Ascending aorta (tissue), 2 donors: Measurements from ENCODE around the gene NOX4. TPM values are rescaled to one million over a fixed set of nuclear protein-coding genes. Genes with fewer than 3 reads are reported as not detected.

ENCODE experiments used
- DNase-seq, 2 donors: peaks; one replicate each; pipeline ENCODE4 v3.0.0-alpha.2; 2019; ENCODE audit warnings: low spot score in 2 of 2
- H3K27ac ChIP-seq, 2 donors: fragments of 200-600 bp; sonication (generic); one replicate each; pipeline ENCODE4 v1.5.1; 2016 to 2017; ENCODE audit warnings: mild to moderate bottlenecking in 1 of 2
- H3K27me3 ChIP-seq: fragments of 200-600 bp; sonication (generic); one replicate; pipeline ENCODE4 v1.5.1; 2017
- H3K36me3 ChIP-seq, 2 donors: fragments of 200-600 bp; sonication (generic); one replicate each; pipeline ENCODE4 v1.5.1; 2016
- H3K4me1 ChIP-seq, 2 donors: fragments of 200-600 bp; sonication (generic); one replicate each; pipeline ENCODE4 v1.5.1; 2016 to 2017; ENCODE audit warnings: mild to moderate bottlenecking in 1 of 2
- H3K4me3 ChIP-seq, 2 donors: fragments of 200-600 bp; sonication (generic); one replicate each; pipeline ENCODE4 v1.5.1; 2016 to 2017; ENCODE audit warnings: mild to moderate bottlenecking in 1 of 2
- H3K9me3 ChIP-seq, 2 donors: fragments of 200-600 bp; sonication (generic); one replicate each; pipeline ENCODE4 v1.5.1; 2016
- intact Hi-C: fragments of 100-400 bp; cut with DNase I; formaldehyde crosslinking; loops from one replicate; pipeline ENCODE4 v1.15.1; 2023
- total RNA-seq: library from RNA; depleted of rRNA; stranded (reverse); fragments of >200 nt; gene quantifications from one replicate; pipeline ENCODE4 v1.1.0, GENCODE V29; 2016
- TF ChIP-seq, protein P1 (sequence below), 3 experiments: fragments of 200-600 bp in 2 of 3; fragments of 450-650 bp in 1 of 3; sonication (generic) in 2 of 3; IDR thresholded peaks; one replicate each; pipeline ENCODE4 v1.5.1; 2016 to 2019; ENCODE audit warnings: antibody characterized with exemption in 3 of 3, mild to moderate bottlenecking in 1 of 3, moderate library complexity in 1 of 3

The NOX4 gene
- total RNA-seq, 1 donor from 2014 or later: 125 TPM

DNA sequence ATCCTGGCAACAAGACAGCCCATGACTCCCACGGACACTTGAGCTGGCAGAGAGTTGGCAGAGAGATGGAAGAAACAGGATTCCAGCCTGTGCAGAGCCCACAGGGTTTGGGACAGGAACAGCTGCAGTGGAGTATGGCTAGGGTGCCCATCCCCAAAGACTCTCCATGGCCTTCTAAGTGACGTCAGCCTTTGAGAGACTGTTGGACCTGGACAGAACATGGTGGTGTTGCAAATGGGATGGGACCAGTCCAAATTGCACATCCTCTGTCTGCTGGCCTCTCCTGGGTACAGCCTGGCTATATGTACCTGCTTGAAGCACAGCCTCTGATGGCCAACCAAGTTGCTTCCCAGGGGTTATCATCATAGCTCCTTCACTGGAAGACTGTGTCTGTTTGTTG, 34.5 kb downstream of the NOX4 start:
- H3K36me3 ChIP-seq: peaks cover 0 to under 1% of the 10 kb centered on the region in 2 donors
- intact Hi-C loops: no loop called here
- no peaks in the 10 kb centered on the region for H3K27me3 ChIP-seq
- TF ChIP-seq, protein P1, sequence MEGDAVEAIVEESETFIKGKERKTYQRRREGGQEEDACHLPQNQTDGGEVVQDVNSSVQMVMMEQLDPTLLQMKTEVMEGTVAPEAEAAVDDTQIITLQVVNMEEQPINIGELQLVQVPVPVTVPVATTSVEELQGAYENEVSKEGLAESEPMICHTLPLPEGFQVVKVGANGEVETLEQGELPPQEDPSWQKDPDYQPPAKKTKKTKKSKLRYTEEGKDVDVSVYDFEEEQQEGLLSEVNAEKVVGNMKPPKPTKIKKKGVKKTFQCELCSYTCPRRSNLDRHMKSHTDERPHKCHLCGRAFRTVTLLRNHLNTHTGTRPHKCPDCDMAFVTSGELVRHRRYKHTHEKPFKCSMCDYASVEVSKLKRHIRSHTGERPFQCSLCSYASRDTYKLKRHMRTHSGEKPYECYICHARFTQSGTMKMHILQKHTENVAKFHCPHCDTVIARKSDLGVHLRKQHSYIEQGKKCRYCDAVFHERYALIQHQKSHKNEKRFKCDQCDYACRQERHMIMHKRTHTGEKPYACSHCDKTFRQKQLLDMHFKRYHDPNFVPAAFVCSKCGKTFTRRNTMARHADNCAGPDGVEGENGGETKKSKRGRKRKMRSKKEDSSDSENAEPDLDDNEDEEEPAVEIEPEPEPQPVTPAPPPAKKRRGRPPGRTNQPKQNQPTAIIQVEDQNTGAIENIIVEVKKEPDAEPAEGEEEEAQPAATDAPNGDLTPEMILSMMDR (IDR thresholded peaks at IDR 0.05): no peak
- peak overlapping the region; percentile 14 to 29 for H3K27ac ChIP-seq
- no peak for DNase-seq
- H3K9me3 ChIP-seq: no peaks in the 10 kb centered on the region
- peaks cover 5 to 11% of the 10 kb centered on the region in 2 donors for H3K4me1 ChIP-seq
- H3K4me3 ChIP-seq: no peak overlapping the region

DNA sequence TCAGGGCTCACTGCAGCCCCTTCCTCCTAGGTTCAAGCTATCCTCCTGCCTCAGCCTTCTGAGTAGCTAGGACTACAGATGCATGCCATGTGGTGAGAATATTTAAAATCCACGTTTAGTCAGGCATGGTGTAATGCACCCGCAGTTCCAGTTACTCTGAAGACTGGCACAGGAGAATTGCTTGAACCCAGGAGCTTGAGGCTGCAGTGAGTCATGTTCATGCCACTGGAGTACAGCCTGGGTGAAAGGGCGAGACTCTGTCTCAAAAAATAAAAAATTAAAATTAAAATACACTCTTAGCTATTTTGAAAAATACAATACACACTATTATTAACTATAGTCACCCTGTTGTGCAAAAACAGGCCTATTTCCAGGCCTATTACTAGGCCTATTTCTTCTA, 38.4 kb downstream of the NOX4 start:
- TF ChIP-seq, protein P1 (IDR thresholded peaks at IDR 0.05): no peak
- no peaks in the 10 kb centered on the region for H3K27me3 ChIP-seq
- DNase-seq: no peak
- intact Hi-C loops: no loop called here
- peak overlapping the region; percentile 17 to 38 for H3K27ac ChIP-seq
- H3K9me3 ChIP-seq: no peaks in the 10 kb centered on the region
- H3K36me3 ChIP-seq: peaks cover 0 to 23% of the 10 kb centered on the region in 2 donors
- H3K4me3 ChIP-seq: no peak overlapping the region
- peaks cover 5 to 11% of the 10 kb centered on the region in 2 donors for H3K4me1 ChIP-seq

DNA sequence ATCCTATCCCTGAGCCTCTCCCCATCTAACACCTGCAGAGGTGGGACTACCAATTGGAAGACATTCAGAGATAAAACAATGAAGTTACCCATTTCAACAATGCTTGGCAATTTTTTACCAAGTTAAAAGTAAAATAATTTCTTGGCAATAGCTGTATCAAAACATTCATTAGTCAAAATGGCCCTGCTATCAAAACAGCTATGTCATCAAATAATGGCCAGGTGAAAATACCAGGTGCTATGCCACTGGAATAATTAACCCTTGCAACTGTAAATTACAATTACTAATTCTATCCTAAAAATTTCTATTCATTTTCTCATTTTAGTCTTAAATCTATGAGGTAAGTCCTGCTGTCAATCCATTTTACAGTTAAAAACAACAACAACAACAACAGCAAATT, 43.3 kb downstream of the NOX4 start:
- peaks cover 0 to 42% of the 10 kb centered on the region in 2 donors for H3K36me3 ChIP-seq
- H3K9me3 ChIP-seq: no peaks in the 10 kb centered on the region
- no peaks in the 10 kb centered on the region for H3K27me3 ChIP-seq
- TF ChIP-seq, protein P1 (IDR thresholded peaks at IDR 0.05): no peak
- H3K4me3 ChIP-seq: no peak overlapping the region
- intact Hi-C loops: loop anchor here (10.0 kb wide), 1 partner anchor 167 kb away; no protein-coding TSS in a partner anchor
- peaks cover 4 to 9% of the 10 kb centered on the region in 2 donors for H3K4me1 ChIP-seq
- no peak for DNase-seq
- peak overlapping the region in 1 of 2 donors; percentile 44 for H3K27ac ChIP-seq

DNA sequence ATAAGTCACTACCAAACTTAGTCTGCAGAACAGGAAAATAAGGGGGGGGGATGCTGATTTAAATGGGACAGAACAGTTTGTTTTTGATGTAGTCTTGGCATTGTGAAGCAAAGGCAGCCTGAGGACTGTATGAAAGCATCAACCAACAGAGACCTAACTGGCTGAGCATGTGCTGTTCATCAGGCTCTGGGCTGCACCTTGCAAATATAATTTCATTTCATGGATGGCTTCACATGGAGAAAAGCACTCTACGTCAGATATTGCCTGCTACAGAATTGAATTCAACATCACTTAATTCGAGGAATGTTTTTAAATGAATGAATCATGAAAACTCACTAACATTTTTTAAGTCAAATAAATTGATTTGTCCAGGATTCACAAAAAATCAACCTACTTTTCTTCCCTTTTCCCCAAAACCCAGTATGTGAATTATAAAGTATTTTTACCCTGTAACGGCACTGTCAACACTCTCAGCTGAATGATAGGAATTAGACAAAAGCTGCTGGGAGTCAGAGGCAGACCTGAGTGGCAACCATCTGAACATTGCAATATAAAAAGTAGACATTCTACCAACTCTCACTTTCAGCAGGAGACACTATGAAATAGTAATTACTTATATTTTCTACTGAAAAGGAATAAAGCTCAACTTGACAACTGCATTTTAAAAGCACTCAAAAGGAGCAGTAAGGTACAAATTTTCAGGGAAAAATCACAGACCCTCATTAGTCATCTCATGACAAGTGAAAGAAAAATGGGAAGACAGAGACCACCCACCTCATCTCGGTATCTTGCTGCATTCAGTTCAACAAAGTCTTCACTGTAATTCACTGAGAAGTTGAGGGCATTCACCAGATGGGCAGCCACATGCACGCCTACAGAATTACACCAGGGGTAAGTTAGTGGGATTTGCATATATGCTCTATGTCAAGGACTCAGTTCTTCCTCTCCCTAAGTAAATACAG, 47.5 kb downstream of the NOX4 start:
- peak overlapping the region in 1 of 2 donors; percentile 48 for H3K27ac ChIP-seq
- no peaks in the 10 kb centered on the region for H3K27me3 ChIP-seq
- peaks cover 0 to 3% of the 10 kb centered on the region in 2 donors for H3K4me1 ChIP-seq
- H3K4me3 ChIP-seq: no peak overlapping the region
- TF ChIP-seq, protein P1 (IDR thresholded peaks at IDR 0.05): no peak
- H3K36me3 ChIP-seq: peaks cover 7 to 46% of the 10 kb centered on the region in 2 donors
- intact Hi-C loops: loop anchor here (10.0 kb wide), 1 partner anchor 171 kb away; no protein-coding TSS in a partner anchor
- H3K9me3 ChIP-seq: no peaks in the 10 kb centered on the region
- DNase-seq: no peak

DNA sequence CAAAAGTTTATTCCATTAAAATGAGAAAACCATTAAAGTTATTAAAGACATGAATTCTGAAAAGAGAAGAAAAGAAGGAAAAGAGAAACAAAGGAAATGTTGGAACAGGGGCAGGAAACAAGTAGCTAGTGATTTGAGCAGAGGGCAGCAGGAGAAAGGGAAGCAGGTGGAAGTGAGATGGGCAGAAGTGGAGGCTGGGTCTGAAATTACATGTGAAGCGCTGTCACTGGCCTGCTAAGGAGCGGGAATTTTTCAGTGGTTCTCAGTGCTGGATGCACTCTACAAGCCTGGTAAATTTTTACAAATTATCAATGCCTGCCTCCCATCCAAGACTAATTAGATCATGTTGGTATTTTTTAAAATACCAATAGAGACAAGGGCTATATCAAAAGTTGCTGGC, 48.4 kb downstream of the NOX4 start:
- no peak for DNase-seq
- Histone ChIP-seq H3K9me3 (no peaks in the 10 kb centered on the region), H3K27me3 (no peaks in the 10 kb centered on the region), H3K4me1 (peaks cover 0 to 3% of the 10 kb centered on the region in 2 donors), H3K4me3 (no peak overlapping the region), H3K27ac (peak overlapping the region; percentile 32 to 48), H3K36me3 (peaks cover 8 to 45% of the 10 kb centered on the region in 2 donors)
- TF ChIP-seq, protein P1 (IDR thresholded peaks at IDR 0.05): no peak
- intact Hi-C loops: loop anchor here (10.0 kb wide), 1 partner anchor 172 kb away; no protein-coding TSS in a partner anchor
